HepG2 (cell line): Measurements from ENCODE around the gene MEGF10.

Experiments
- ZNF629 ChIP-seq: sonication (generic); formaldehyde crosslinking; conservative IDR thresholded peaks from 2 replicates; pipeline ENCODE4 v1.5.0; 2020; ENCODE audit warnings: missing genetic modification reagents
- TF ChIP-seq, protein P1 (sequence below): sonication (generic); formaldehyde crosslinking; IDR thresholded peaks from 2 replicates; pipeline ENCODE4 v1.5.0; 2020; ENCODE audit warnings: mild to moderate bottlenecking, missing genetic modification reagents, moderate library complexity

DNA sequence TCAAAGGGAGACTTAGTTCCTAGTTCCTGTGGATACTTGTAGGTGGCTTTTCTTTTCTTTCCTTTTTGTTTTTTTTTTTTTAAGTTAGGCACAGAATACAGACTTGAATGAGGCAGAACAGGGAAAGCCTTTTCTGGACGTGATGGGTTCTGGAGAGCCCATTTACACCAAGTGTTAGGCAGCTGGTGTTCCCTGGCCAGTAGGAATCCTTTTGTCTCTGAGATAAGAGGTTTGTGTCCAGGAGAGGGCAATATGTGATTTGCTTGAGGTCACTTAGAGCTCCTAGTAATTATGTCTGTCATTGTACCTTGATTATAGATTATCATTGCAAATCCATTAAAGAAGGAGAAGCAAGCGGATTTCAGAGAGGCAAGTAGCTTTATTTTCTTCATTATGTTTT, 9.1 kb downstream of the MEGF10 start:
- TF ChIP-seq ZNF629 (CRISPR knock-in tag): no peak
- TF ChIP-seq, protein P1, sequence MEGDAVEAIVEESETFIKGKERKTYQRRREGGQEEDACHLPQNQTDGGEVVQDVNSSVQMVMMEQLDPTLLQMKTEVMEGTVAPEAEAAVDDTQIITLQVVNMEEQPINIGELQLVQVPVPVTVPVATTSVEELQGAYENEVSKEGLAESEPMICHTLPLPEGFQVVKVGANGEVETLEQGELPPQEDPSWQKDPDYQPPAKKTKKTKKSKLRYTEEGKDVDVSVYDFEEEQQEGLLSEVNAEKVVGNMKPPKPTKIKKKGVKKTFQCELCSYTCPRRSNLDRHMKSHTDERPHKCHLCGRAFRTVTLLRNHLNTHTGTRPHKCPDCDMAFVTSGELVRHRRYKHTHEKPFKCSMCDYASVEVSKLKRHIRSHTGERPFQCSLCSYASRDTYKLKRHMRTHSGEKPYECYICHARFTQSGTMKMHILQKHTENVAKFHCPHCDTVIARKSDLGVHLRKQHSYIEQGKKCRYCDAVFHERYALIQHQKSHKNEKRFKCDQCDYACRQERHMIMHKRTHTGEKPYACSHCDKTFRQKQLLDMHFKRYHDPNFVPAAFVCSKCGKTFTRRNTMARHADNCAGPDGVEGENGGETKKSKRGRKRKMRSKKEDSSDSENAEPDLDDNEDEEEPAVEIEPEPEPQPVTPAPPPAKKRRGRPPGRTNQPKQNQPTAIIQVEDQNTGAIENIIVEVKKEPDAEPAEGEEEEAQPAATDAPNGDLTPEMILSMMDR: no peak
